Chondrocyte (in vitro differentiated cells): Measurements from ENCODE around the gene KCNQ1. TPM values are rescaled to one million over a fixed set of nuclear protein-coding genes. Genes with fewer than 3 reads are reported as not detected.
A peak's percentile ranks its signal among the peaks of the same experiment; 100 is the strongest.

ENCODE experiments used
- DNase-seq: peaks from one replicate; pipeline ENCODE4 v3.0.0; 2021; ENCODE audit warnings: mixed read lengths, low spot score
- H3K27ac Mint-ChIP-seq: one replicate; pipeline ENCODE4 v1.8.0; 2021; ENCODE audit warnings: mild to moderate bottlenecking, moderate library complexity, mixed read lengths; ENCODE audit not compliant: unreplicated experiment
- H3K27me3 Mint-ChIP-seq: 2 replicates; pipeline ENCODE4 v1.8.0; 2021; ENCODE audit warnings: low read depth, mixed read lengths
- H3K36me3 Mint-ChIP-seq: 2 replicates; pipeline ENCODE4 v1.8.0; 2021; ENCODE audit warnings: low read depth, mixed read lengths
- H3K4me1 Mint-ChIP-seq: 2 replicates; pipeline ENCODE4 v1.8.0; 2021; ENCODE audit warnings: low read depth, mild to moderate bottlenecking, mixed read lengths
- H3K4me3 Mint-ChIP-seq: one replicate; pipeline ENCODE4 v1.8.0; 2021; ENCODE audit warnings: mild to moderate bottlenecking, moderate library complexity, mixed read lengths; ENCODE audit not compliant: unreplicated experiment
- H3K9me3 Mint-ChIP-seq: 2 replicates; pipeline ENCODE4 v1.8.0; 2021; ENCODE audit warnings: low read depth, mixed read lengths
- CTCF ChIP-seq: fragments of 200-600 bp; sonication (generic); IDR thresholded peaks from 2 replicates; pipeline ENCODE4 v1.5.0; 2021; ENCODE audit warnings: antibody characterized with exemption, mild to moderate bottlenecking, moderate library complexity
- total RNA-seq: library from RNA; stranded (reverse); gene quantifications from 3 replicates; pipeline ENCODE4 v1.2.1, GENCODE V29; 2021

KCNQ1 gene
- total RNA-seq, 1 donor from 2014 or later: not detected

GRCh38 chr11:2453436-2453835 is 8.6 kb downstream of the KCNQ1 start:
- DNase-seq: peak; percentile 18
- H3K4me1 Mint-ChIP-seq: no peaks in the 10 kb centered on the region
- peaks cover 53% of the 10 kb centered on the region for H3K27me3 Mint-ChIP-seq

GRCh38 chr11:2458321-2458720 is 13.5 kb downstream of the KCNQ1 start:
- Mint-ChIP-seq H3K27ac (no peak overlapping the region), H3K36me3 (peaks cover 2% of the 10 kb centered on the region), H3K4me3 (no peak overlapping the region), H3K4me1 (no peaks in the 10 kb centered on the region), H3K27me3 (peaks cover 35% of the 10 kb centered on the region), H3K9me3 (peaks cover 8% of the 10 kb centered on the region)
- no peak for TF ChIP-seq CTCF
- DNase-seq: no peak

More at GRCh38 chr11:2453436-2453835, 8.6 kb downstream of the KCNQ1 start:
- TF ChIP-seq CTCF: no peak
- Mint-ChIP-seq H3K9me3 (peaks cover 8% of the 10 kb centered on the region), H3K4me3 (no peak overlapping the region), H3K27ac (no peak overlapping the region), H3K36me3 (peaks cover 2% of the 10 kb centered on the region)

GRCh38 chr11:2459016-2459725 is 14.4 kb downstream of the KCNQ1 start:
- Mint-ChIP-seq H3K36me3 (peaks cover 2% of the 10 kb centered on the region), H3K27me3 (peaks cover 35% of the 10 kb centered on the region), H3K27ac (no peak overlapping the region), H3K9me3 (peaks cover 8% of the 10 kb centered on the region), H3K4me1 (no peaks in the 10 kb centered on the region), H3K4me3 (no peak overlapping the region)
- no peak for DNase-seq
- no peak for TF ChIP-seq CTCF

- H3K4me3 Mint-ChIP-seq: no peak overlapping the region
- no peak for TF ChIP-seq CTCF
- H3K9me3 Mint-ChIP-seq: peaks cover 8% of the 10 kb centered on the region
- DNase-seq: no peak
- peaks cover 31% of the 10 kb centered on the region for H3K27me3 Mint-ChIP-seq
- H3K36me3 Mint-ChIP-seq: peaks cover 2% of the 10 kb centered on the region
- H3K27ac Mint-ChIP-seq: no peak overlapping the region
- no peaks in the 10 kb centered on the region for H3K4me1 Mint-ChIP-seq
Measured at GRCh38 chr11:2459796-2460531, 15.2 kb downstream of the KCNQ1 start.

GRCh38 chr11:2460540-2461252 is 15.9 kb downstream of the KCNQ1 start:
- Mint-ChIP-seq H3K27me3 (peaks cover 27% of the 10 kb centered on the region), H3K36me3 (peaks cover 2% of the 10 kb centered on the region), H3K4me1 (no peaks in the 10 kb centered on the region), H3K9me3 (peaks cover 2% of the 10 kb centered on the region), H3K4me3 (no peak overlapping the region), H3K27ac (no peak overlapping the region)
- no peak for TF ChIP-seq CTCF
- DNase-seq: no peak
